Retina (tissue), 1 donor: ENCODE data around the gene CORT.
"Not testable (repeated sequence)": the region's sequence is repeated elsewhere in the genome, so short reads cannot be mapped to it uniquely, and the experiment has no call there.

Experiments used
- DNase-seq: peaks from one replicate; pipeline ENCODE4 v3.0.0-alpha.2; 2016

CORT gene, protein sequence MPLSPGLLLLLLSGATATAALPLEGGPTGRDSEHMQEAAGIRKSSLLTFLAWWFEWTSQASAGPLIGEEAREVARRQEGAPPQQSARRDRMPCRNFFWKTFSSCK

DNA sequence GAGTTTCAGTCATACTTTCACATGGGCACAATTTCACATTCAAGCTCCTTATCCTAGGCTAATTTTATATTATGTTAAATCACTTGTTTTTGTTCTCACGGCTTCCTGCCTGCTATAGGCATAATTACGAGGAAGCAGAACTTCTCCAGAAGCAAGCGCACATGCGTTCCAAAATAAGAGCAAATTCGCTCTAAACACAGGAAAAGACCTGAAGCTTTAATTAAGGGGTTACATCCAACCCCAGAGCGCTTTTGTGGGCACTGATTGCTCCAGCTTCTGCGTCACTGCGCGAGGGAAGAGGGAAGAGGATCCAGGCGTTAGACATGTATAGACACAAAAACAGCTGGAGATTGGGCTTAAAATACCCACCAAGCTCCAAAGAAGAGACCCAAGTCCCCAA, at the start of gene CORT:
Gene CORT (plus strand): TSS at position 281 of the 400 bp plus-strand sequence. CDS start 193 bp downstream, outside the sequence.
- DNase-seq, result no peak

- DNase-seq, result no peak
Measured at GRCh38 chr1:10401281-10401680, 48.5 kb upstream of the CORT start.

DNA sequence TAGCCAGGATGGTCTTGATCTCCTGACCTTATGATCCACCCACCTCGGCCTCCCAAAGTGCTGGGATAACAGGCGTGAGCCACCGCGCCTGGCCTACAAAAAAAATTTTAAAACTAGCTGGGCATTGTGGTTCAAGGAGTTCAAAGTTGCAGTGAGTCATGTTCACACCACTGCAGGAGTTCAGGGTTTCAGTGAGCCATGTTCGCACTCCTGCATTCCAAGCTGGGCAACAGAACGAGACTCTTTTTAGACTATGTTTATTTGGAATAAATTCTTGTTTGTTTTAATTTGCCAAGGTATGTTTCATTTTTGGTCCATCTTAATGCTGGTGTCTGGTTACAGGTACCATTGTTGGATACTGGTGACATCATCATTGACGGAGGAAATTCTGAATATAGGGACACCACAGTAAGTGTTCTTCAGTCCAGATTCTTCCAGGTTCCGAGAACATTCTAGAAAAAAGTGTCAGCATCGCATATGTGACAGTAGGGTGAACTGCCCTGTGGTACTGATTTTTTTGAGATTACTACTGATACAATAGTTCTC, 47.0 kb upstream of the CORT start:
- no peak for DNase-seq

- no peak for DNase-seq
Measured at GRCh38 chr1:10407201-10407600, 42.6 kb upstream of the CORT start.

DNA sequence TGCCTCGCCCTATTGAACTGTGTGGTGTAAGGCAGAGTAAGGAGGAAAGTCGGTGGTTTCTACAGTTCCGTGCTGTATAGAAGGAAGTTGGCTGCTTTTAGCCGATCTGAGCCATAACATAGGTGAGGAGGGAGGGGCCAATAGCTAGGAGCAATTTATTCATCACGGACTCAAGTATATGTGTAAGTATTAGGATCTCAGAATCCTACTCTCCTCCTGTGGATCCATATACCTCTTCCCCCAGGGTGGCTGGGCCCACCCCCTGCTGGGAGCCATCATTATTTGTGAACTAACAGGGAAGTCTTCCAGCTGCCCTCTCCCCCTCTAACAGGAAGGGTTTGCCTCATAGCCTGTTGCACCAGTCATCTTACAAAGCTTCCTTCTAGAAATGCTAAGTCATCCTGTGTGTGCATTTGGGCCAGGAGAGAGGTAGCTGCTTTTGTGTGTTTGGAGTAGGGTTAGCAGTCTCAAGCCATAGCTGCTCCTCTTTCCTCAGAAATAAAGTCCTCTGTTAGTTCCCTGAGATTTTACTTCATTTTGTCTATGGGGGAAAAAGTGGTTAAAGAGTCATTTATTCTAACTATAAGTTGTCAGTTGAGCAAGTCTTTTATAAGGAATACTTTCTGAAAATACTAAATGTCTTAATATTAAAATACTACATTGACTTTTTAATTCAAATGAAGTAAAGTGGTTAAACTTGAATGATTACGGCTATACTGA, 34.5 kb upstream of the CORT start:
- DNase-seq, result no peak

- not testable (repeated sequence) for DNase-seq
Measured at GRCh38 chr1:10415967-10416366, 33.9 kb upstream of the CORT start.

DNA sequence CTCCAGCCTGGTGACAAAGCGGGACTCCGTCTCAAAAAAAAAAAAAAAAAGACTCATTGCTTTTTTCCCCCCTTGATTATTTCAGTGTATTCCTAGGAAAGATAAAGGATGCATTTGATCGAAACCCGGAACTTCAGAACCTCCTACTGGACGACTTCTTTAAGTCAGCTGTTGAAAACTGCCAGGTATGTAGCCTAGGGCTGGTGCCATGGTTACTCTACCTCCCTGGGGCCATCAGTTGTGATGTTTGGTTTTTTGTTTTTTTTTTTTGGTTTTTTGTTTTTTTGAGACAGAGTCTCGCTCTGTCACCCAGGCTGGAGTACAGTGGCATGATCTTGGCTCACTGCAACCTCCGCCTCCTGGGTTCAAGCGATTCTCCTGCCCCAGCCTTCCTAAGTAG, 31.1 kb upstream of the CORT start:
- DNase-seq, result not testable (repeated sequence)

GRCh38 chr1:10419351-10419750, 30.5 kb upstream of the CORT start:
- no peak for DNase-seq

- DNase-seq, result no peak
Measured at GRCh38 chr1:10421637-10422036, 28.2 kb upstream of the CORT start.

- DNase-seq, result peak; percentile 9
Measured at GRCh38 chr1:10424034-10424433, 25.8 kb upstream of the CORT start.

DNA sequence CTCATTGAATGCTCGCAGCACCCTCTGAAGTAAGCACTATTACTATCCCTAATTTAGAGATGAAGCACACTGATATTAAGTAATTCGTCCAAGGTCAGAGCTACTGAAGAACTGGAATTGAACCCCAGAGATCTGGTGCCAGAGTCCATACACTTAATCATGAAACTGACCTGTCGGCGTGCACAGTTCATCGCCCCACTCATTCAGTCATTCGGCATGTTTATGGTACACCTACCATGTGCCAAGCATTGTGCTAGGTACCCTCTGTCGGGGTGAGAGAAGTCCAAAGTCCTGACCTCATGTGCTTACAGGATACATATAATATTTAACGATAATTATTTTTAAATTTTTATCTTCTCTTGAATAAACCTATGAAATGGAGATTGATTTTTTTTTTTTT, 25.2 kb upstream of the CORT start:
- no peak for DNase-seq

GRCh38 chr1:10425826-10426534, 23.9 kb upstream of the CORT start:
- not testable (repeated sequence) for DNase-seq

DNA sequence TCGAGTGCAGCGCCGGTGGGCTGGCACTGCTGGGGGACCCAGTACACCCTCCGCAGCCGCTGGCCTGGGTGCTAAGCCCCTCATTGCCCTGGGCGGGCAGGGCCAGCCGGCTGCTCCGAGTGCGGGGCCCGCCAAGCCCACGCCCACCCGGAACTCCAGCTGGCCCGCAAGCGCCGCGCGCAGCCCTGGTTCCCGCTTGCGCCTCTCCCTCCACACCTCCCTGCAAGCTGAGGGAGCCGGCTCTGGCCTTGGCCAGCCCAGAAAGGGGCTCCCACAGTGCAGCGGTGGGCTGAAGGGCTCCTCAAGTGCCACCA, 23.3 kb upstream of the CORT start:
- DNase-seq, result not testable (repeated sequence)

DNA sequence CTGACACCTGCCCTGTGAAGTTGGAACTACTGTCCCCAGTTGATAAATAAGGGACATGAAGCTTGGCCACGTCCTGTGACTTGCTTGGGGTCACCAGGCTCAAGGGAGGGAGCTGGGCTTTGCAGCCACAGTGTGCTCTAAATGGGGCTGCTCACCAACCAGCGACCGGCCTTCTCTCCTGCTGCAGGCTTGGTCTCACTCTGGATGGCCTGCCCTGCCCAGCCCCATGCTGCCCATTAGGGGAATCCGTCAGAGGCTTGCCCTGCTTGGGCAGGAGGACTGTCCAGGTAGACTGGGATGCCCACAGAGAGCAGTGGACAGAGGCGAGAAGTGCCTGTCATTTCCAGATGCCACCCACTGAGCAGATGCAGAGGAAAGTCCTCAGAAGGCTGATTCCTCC, 20.8 kb upstream of the CORT start:
- no peak for DNase-seq

GRCh38 chr1:10429868-10430215, 20.0 kb upstream of the CORT start:
- no peak for DNase-seq

GRCh38 chr1:10430216-10431069, 19.4 kb upstream of the CORT start, which contains the start of gene CENPS:
TSS of gene CENPS (plus strand) at chr1:10430433. CDS start at chr1:10430518, 85 bp downstream.
- peak; percentile 99 for DNase-seq

- no peak for DNase-seq
Measured at GRCh38 chr1:10431070-10431730, 18.6 kb upstream of the CORT start.

DNA sequence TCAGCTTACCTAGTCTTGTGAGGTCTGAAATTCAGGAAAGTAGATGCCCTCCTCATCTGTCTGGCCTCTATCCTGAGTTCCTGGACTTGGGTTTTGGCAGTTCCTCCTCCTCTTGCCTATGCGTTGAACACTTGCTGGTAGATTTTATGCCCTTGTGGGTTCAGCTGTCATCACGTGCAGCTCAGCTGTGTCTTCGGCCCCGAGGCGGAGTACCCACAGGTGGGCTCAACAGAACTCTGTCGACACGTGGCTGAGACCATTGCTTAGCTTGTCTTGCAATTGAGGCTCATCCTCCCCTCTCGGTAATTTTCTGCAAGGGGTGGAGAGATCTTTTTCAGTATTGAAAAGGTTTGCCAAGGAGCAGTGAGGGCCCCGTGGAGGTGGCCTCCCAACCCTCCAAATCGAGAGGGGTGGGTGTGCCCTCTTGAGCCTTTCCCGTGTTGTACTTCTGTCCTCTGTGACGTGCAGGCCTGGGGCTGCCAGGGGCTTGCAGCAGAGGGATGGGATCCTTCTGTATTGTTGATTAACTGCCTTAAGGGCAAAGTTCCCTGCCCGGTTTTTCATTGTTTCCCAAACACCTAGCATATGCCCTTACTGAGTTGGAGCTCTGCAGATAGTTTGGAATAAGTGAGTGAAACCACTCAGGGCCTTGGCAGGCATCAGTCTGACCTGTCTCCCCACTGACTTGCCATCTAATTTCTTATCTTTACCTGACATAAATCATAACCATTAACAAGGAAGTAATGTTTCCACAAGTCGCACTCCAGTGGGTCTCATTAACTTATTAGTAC, 16.7 kb upstream of the CORT start:
- DNase-seq, result no peak

- no peak for DNase-seq
Measured at GRCh38 chr1:10433790-10434189, 16.0 kb upstream of the CORT start.

- no peak for DNase-seq
Measured at GRCh38 chr1:10434590-10434989, 15.2 kb upstream of the CORT start.

DNA sequence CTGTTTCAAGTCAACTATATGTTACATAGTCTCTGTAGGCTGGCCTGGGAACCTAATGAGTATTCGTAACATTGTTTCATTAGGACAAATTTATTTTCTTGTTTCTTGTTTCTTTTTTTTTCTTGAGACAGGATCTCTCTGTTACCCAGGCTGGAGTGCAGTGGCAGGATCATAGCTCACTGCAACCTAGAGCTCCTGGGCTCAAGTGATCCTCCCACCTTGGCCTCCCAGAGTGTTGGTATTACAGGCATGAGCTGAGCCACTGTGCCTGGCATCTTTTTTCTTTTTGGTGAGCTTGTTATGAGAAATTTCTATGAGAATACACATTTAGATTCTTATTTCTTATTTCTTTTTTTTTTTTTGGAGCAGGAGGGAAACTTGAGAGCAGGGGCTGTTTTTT, 12.8 kb upstream of the CORT start:
- no peak for DNase-seq

GRCh38 chr1:10438677-10439163, 11.1 kb upstream of the CORT start:
- no peak for DNase-seq
